ENCODE data around the gene ZDHHC11B.
"Not testable (repeated sequence)": the region's sequence is repeated elsewhere in the genome, so short reads cannot be mapped to it uniquely, and the experiment has no call there.

The ZDHHC11B gene

DNA sequence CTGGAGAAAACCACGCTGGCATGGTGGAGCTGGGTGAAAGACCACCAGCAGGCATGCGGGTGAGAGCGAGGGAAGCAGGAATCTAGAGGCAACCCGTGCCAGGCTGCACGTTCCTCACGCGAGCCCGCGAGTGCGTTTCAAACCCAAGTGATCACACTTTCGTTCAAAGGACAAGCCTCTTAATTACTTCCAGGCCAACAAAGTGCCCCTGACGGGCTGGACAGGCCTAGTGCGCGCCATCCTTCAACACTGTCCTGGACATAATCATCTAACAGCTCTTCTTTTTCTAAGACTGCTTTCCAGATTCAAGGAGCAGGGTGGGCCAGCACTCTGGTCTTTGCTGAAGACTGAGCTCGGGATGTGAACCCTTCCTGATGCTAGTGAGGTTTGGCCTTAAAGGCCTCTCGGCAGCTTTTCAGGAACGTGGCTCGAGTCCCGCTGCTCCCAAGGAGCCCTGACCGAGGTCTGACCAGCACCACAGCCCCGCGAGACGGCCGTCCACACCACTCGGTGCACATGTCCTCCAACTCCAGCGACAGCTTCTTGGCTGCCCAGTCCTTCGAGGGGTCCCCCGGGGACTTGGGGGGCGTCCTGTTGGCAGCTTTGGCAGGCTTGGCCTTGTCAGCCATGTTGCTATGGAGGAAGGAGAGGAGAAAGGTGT is 14.9 kb downstream of the ZDHHC11B start:
- DNase-seq (ENCODE audit: low spot score): peak; percentile 44

DNA sequence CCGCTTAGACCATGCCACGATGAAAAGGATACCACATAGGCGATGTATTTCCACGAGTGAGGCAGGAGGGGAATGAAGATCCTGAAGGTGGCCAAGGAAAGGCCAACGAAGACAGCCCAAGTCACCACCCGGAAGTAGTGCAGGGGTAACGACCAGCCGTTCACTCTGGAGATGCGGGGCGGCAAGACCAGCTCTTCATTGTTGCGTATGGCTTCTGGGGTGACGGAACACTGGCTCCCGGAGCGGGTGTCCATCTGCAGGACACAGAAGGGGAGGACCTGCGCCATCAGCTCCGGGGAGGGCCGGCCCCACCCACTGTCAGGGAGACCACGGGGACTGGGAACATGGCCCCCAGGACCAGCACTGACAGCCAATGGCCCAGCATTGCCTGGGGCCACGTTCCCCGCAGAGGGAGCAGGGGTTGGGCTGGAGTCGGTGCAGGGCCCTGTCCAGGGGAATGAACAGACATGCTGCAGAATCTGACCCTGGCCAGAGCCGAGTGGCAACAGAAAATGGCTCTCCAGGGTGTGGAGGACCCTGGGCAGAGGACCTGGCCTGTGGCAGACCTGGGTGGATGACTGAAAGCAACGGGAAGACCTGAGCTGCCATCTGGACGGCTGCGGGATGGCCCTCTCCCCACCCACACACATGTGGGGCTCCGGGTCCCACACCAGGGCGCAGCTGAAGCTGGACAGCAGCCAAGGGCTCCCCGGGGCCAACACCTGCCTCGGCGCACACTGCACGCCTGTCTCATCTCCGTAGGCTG is 17.7 kb downstream of the ZDHHC11B start:
- peak; percentile 42 for DNase-seq (ENCODE audit: low spot score)

DNA sequence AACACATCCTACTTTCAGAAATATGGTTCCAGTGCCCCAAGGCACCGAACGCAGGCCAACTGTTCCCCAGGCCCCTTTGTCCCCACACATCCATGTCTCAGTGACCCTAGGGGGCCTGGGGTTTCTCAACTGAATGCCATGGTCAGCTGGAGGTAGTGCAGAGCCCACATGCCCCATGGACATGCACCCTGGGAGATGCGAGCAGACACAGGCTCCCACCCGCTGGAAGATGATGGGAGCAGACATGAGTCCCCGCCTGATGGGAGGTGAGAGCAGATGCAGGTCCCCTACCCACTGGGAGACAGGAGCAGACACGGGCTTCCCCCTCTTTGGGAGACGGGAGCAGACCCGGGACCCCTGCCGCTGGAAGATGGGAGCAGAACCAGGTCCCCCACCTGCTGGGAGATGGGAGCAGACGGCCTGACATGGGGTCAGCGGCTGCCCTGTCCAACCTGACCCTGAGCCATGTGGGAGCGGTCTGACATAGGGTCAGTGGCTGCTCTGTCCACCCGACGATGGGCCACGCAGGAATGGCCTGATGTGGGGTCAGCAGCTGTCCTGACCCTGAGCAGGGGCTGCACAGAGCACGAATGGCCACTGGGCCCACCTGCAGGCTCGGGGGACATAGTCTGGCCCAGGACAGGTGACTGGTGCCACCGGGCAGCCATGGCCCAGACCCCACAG is 18.4 kb downstream of the ZDHHC11B start:
- peak; percentile 40 for DNase-seq (ENCODE audit: low spot score)

DNA sequence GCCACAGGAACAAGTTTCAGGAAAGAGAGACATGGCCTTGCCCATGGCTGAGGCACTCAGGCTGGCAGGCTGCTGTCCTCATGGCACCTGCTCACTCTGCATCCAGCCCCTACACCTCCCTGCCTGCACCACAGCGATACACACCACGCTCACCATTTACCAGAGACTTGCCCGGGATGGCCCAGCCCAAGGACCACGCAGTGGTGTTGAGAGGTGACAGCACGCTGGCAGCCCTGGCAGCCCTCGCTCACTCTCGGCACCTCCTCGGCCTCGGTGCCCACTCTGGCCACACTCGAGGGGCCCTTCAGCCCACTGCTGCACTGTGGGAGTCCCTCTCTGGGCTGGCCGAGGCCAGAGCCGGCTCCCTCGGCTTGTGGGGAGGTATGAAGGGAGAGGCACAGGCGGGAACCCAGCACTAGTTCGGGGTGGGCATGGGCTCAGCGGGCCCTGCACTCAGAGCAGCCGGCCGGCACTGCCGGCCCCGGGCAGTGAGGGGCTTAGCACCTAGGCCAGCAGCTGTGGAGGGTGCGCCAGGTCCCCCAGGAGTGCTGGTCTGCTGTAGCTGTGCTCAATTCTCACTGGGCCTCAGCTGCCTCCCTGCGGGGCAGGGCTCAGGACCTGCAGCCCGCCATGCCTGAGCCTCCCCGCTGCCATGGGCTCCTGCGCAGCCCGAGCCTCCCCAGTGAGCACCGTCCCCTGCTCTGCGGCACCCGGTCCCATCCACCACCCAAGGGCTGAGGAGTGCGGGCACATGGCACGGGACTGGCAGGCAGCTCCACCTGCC is 20.3 kb downstream of the ZDHHC11B start:
- no peak for DNase-seq (ENCODE audit: low spot score)

DNA sequence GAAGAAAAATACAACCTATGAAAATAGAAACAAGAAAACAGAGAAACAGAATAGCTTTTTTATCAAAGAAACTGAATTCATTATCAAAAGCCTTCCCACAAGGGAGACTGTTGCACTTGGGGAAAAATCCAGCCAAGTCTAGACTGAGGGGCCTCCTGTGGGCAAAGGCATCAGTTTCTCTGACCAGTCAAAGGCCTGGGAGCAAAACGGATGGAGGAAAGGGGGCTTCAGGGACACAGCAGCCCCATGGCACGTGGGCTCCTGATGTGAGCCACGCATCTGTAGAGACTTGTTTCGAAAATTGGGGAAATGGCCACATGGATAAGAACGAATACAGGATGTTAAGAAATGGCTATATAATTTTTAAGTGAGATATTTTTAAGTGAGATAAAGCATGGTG is 21.1 kb downstream of the ZDHHC11B start:
- no peak for DNase-seq (ENCODE audit: low spot score)

DNA sequence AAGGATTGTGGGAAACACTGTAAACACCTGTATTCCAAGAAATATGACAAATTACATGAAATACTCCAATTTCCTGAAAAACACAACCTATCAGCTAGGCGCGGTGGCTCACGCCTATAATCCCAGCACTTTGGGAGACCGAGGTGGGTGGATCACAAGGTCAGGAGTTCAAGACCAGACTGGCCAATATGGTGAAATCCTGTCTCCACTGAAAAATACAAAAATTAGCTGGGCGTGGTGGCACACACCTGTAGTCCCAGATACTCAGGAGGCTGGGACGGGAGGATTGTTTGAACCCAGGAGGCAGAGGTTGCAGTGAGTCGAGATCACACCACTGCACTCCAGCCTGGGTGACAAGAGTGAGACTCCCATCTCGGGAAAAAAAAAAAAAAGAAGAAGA is 21.5 kb downstream of the ZDHHC11B start:
- not testable (repeated sequence) for DNase-seq (ENCODE audit: low spot score)

DNA sequence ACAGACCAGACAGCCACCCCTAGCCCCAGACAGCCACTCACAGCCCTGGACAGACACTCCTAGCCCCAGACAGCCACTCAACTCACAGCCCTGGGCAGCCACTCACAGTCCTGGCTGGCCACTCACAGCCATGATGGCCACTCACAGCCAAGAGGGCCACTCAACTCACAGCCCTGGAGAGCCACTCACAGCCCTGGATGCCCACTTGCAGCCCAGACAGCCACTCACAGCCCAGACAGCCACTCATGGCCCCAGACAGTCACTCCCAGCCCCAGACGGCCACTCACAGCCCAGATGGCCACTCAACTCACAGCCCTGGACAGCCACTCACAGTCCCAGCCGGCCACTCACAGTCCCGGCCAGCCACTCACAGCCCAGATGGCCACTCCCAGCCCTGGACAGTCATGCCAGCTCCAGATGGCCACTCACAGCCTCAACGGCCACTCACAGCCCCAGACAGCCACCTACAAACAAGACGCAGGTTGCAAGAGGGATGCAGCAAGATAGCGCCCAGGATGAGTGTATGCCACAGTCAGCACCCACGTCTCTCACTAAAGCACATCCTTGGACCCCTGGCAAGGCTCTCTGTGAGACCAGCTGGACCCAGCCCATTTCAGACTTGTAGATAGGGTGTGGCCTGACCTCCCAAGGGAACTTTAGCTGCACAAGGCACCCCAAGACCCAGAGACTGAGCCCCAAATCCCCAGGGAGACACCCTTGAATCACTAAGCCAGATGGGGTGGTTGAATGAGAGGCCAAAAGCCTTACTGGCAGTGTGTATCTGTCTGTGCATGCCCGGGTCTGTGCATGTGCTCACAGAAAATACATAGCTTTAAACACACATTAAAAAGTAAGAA is 22.4 kb downstream of the ZDHHC11B start:
- peak; percentile 54 for DNase-seq (ENCODE audit: low spot score)

DNA sequence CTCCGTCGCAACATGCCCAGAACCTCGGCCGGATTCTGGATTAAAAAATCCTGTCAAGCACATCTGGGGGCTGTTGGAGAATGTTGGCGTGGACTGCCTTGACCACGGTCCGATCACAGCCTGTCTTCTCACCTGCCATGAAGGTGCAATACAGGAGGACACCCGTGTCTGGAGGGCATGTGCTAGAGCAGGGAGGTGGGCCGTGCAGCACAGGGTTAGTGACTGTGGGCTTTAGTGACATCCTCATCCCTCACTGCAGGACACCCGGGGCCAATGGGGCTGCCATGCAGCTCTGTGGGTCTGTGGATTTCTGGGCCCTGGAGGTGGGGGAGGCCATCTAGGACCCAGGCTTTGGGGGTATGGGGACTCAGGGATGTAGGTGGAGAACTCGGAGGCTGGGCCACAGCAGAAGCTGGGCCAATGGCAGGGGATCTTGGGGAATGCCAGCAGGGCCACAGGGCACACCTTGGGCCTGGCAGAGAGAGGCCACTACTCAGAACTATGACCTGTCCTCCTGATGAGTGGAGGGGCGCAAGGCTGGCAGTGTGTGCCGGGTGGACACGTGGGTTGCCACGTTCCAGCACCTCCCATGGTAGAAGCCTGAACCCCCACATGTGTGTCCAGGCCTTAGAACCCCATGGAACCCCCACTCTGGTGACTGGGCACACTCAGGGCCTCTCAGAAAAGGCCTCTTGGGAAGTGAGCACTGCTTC is 23.3 kb downstream of the ZDHHC11B start:
- DNase-seq (ENCODE audit: low spot score): peak; percentile 49

DNA sequence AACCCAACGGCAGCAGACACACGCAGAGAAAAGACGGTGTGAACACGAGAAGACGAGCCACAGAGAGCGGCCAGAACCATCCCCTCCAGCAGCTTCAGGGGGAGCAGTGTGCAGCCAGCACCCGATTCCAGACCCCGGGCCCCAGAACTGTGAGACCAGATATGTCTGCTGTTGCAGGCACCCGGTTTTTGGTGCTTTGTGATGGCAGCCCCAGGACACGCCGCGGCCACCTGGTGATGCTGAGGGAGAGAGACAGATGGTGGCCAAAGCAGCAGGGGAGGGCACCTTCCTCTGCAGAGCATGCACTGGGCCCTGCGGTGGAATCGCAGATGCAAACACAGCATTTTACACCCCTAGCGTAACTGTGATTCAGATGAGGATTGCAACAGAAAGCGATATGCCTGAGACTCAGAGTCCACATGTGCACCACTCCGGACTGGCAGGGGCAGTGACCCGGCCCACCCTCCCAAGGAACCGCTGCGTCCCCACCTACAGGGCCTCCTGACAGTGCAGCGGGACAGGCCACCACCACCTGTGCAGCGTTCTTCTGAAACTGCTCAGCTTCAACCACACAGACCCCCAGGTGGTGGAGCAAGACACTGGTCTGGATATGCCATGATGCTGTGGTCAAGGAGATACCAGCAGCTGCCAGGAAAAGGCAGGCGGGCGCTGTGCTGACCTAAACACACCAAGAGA is 24.0 kb downstream of the ZDHHC11B start:
- peak; percentile 46 for DNase-seq (ENCODE audit: low spot score)

DNA sequence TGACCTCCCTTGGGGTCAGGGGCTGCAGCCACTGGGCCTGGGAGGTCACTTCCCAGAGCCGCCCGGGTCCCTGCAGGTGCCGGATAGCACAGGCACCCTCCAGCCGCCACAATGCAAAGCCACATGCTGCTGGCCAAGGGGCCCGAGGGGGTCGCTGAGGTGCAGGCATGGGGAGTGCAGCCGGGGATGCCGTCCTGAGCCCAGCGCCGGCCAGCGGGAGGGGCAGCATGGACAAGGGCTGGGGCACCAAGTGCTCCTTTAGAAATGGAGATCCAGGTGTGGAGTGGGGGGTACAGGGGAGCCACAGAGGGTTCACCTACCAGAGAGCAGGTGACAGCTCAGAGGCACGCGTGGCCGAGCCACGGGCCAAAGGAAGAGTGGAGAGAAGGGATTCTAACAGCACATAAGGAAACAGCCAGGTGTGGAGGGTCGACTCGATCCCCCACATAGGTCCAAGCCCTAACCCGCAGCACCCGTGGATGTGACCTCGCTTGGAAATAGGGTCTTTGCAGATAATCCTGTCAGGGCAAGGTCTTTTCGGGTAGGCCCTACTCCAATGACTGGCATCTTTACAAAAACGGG is 24.7 kb downstream of the ZDHHC11B start:
- DNase-seq (ENCODE audit: low spot score): peak; percentile 50

DNA sequence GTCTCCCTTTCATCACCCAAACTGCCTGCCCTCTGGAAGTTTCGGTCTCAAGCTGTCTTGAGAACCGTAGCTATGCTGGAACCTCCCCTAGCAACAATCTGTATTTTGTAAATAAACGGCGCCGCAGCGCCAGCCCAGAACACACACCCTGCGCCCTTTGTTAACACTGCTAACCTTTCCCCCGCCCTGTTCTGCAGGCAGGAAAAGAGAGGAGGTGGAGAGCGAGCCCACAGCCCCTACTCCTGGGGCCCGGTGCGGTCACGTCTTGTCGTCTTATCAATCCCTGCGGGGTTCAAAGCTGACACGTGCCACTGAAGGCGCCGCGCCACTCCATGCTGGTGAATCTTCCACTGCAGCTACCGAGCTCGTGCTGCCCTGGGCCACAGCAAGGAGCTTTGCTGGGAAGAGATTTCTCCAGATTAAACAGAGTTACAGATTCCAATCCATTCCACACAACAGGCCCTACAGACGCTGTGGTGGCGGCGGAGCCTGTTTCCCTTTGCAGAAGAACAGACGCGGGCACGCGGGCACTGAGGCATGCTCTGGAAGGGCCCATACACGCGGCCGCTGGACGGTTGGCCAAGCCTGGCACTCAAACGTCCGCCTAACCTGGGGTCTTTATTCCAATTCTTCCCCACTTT is 25.3 kb downstream of the ZDHHC11B start:
- peak; percentile 62 for DNase-seq (ENCODE audit: low spot score)

DNA sequence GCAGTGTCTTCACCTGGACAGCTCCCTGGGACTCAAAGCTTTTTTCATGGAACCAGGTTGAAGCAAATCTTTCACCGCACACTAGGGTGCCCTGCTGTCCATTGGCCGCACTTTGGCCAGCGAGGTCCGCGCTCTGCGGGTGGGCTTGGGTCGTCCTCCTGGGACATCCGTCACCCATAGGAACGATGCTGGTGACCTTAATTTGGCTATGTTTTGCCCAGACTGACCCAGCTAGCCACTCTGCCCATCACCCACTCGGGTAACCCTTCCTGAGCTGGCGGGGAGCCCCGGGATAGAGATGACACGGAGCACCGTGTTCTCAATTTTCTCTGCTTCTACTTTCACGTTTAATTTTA is 25.9 kb downstream of the ZDHHC11B start:
- DNase-seq (ENCODE audit: low spot score): peak; percentile 49

DNA sequence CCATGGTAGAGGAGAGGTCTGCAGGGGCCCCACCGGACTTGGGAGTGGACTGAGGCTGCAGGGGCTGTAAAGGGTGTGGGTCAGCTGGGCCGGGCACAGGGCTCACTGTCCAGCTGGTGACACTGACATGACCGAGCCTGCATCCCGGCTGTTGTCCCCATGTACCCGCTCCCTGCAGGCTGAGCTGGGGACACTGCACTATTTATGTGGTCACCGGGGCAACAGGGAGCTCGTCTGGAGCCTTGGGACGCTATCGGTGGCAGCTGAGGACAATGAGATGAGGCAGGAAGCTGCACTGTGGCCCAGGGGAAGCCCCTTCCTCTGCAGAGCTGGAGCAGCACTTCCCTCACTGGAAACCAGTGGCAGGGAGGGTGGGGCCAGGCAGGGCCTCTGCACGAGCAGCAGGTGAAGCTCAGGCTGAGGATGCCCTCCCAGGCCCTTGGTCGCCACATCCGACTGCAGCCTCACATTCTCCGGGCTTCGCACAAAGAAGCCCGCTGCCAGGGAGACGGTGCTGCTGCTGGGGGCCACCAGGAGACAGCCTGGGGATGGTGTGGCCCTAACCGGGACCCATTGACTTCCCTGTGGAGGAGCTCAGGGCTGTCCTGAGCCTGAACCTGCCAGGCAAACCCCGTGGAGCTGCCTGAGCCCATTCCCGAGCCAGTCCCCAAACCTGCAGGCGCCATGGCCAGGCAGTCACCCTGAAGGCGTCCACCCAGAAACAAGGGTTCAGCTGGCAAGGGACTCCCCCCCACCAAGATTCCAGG is 26.4 kb downstream of the ZDHHC11B start:
- peak; percentile 81 for DNase-seq (ENCODE audit: low spot score)

DNA sequence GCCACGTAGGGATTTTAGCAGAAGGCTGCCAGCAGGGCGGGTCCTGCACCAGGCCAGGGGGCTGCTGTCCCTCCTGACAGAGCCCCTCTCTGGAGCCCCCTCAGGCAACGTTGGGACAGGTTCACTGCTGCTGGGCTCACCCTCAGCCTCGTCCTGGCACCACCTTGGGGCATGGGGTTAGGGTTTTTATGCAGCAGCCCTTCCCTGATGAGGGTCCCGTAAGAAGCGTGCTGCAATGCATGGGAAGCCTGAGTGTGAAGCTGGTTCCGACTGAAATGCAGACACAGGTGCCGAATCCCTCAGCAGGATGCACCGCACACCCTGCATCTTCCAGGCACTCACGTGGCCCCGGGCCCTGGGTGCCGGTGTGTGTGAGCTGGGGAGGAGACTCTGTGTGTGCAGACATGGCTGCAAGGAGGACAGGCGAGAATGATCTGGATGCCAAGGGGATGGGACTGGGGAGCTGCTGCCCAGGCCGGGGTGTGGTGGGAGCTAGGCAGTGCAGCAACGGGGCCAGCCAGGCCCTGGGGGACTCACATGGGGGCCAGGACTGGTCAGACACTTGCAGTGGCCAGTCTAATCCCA is 27.1 kb downstream of the ZDHHC11B start:
- DNase-seq (ENCODE audit: low spot score): peak; percentile 59

DNA sequence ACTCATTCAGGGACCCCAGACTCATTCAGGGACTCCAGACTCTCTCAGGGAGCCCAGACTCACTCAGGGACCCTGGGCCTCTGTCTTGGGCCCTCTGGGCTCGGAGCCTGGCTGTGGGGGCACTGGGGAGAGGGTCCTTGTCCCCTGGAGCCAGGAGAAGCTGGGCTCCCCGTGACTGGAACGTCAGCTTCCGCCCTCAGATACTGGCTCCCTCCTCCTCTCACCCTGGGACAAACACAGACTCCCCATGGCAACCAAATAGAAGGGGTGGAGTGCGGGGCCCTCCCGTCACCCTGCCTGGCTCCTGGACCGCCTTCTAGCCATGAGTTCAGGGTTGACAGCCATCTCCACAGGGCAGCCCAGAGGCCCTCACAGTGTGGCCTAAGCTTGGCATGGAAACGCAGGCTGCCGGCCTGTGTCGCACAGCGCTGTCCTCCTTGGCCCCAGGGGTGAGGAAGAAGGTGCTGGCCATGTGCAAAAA is 27.6 kb downstream of the ZDHHC11B start:
- DNase-seq (ENCODE audit: low spot score): peak; percentile 64

DNA sequence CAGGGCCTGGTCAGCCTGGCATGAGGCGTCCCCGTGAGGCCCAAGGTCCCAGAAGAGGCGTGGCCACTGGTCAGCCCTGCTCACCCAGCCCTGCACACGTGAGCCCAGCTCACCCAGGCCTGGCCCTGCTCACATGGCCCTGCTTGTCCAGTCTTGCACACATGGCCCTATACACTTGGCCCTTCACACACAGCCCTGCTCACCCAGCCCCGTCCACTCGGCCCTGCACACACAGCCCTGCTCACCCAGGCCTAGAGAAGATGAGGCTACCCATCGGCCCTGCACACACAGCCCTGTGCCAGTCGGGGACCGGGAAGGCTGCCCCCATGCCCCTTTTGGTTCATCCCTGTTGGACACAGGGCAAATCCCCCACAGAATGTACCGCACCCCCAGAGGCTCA is 28.4 kb downstream of the ZDHHC11B start:
- DNase-seq (ENCODE audit: low spot score): peak; percentile 48

DNA sequence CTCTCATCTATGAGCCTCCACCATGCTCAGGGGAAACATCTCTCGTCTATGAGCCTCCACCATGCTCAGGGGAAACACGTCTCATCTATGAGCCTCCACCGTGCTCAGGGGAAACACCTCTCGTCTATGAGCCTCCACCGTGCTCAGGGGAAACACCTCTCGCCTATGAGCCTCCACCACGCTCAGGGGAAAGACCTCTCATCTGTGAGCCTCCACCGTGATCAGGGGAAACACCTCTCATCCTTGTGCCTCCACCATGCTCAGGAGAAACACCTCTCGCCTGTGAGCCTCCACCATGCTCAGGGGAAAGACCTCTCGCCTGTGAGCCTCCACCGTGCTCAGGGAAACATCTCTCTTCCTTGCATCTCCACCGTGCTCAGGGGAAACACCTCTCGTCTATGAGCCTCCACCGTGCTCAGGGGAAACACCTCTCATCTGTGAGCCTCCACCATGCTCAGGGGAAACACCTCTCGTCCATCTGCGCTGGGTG is 30.3 kb downstream of the ZDHHC11B start:
- peak; percentile 42 for DNase-seq (ENCODE audit: low spot score)
